T-helper 17 cell (primary cell): ENCODE measurements around the gene PPP1R12C. TPM values are rescaled to one million over a fixed set of nuclear protein-coding genes. Genes with fewer than 3 reads are reported as not detected.

Source experiments
- ATAC-seq: fragments of 150-1000 bp; cut with Tn5 transposase; 2 replicates; pipeline ENCODE4 v1.10.0; 2021; ENCODE audit warnings: mild to moderate bottlenecking, moderate library complexity
- DNase-seq, 3 donors: peaks; one replicate each; pipeline versions ENCODE4 v3.0.0 to v3.0.0-alpha.2; 2020 to 2021
- H3K9me3 ChIP-seq: one replicate; pipeline ENCODE4 v1.7.0; 2013; ENCODE audit warnings: low read length, mild to moderate bottlenecking; ENCODE audit not compliant: control insufficient read depth, poor library complexity, severe bottlenecking
- H3K27ac Mint-ChIP-seq: one replicate; pipeline ENCODE4 v1.8.0; 2022; ENCODE audit warnings: mild to moderate bottlenecking, moderate library complexity, mixed read lengths
- H3K27me3 Mint-ChIP-seq: one replicate; pipeline ENCODE4 v1.8.0; 2022; ENCODE audit warnings: mixed read lengths
- H3K36me3 Mint-ChIP-seq: one replicate; pipeline ENCODE4 v1.8.0; 2022; ENCODE audit warnings: low read depth, mixed read lengths
- H3K4me1 Mint-ChIP-seq: one replicate; pipeline ENCODE4 v1.8.0; 2022; ENCODE audit warnings: mild to moderate bottlenecking, mixed read lengths
- H3K4me3 Mint-ChIP-seq: one replicate; pipeline ENCODE4 v1.8.0; 2022; ENCODE audit warnings: mild to moderate bottlenecking, moderate library complexity, mixed read lengths
- total RNA-seq, 4 donors: library from RNA in 2 of 4; stranded (reverse) in 2 of 4; gene quantifications; one replicate each; pipeline ENCODE4 v1.2.3 and lab custom pipeline; 2022 to 2026

Gene PPP1R12C
- total RNA-seq, 2 donors from 2014 or later = 133 to 173 TPM

DNA sequence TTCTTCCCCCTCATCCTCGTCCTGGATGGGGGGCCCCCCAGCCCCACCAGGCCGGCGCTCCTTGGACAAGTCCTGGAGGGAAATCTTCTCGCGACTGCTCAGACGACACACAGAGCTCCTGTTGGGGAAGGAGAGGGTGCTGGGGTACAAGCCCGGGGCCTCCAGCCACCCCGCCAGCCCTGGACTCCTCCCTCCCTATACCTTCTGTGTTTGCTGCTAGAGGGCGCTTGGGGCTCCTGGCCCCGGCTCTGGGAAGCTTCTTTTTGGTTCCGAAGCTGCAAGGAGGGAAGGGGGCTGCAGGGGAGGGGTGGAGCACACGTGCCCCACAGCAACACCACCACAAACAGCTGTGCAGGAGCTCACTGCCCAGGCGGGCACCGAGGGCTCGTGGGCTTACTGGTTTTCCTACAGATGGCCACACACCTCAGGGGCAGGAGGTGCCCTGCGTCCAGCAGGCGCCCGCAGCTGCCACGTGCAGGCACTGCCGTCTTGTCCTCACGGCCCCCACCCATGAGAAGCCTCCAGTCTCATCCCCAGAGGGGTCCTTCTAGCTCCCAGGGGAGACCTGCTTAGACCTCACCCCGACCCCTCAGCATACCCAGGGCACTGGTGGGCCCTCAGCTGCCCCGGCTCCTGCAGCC is 21.3 kb downstream of the PPP1R12C start:
- H3K4me1 Mint-ChIP-seq = peaks cover 4% of the 10 kb centered on the region
- no peaks in the 10 kb centered on the region for H3K27me3 Mint-ChIP-seq
- H3K36me3 Mint-ChIP-seq = no peaks in the 10 kb centered on the region
- DNase-seq (no peak), ATAC-seq (no peak)
- no peaks in the 10 kb centered on the region for H3K9me3 ChIP-seq
- peak overlapping the region; percentile 16 for H3K27ac Mint-ChIP-seq
- H3K4me3 Mint-ChIP-seq = no peak overlapping the region

GRCh38 chr19:55095260-55096060 is 22.0 kb downstream of the PPP1R12C start:
- H3K9me3 ChIP-seq = no peaks in the 10 kb centered on the region
- Mint-ChIP-seq H3K27me3 (no peaks in the 10 kb centered on the region), H3K4me3 (no peak overlapping the region)

DNA sequence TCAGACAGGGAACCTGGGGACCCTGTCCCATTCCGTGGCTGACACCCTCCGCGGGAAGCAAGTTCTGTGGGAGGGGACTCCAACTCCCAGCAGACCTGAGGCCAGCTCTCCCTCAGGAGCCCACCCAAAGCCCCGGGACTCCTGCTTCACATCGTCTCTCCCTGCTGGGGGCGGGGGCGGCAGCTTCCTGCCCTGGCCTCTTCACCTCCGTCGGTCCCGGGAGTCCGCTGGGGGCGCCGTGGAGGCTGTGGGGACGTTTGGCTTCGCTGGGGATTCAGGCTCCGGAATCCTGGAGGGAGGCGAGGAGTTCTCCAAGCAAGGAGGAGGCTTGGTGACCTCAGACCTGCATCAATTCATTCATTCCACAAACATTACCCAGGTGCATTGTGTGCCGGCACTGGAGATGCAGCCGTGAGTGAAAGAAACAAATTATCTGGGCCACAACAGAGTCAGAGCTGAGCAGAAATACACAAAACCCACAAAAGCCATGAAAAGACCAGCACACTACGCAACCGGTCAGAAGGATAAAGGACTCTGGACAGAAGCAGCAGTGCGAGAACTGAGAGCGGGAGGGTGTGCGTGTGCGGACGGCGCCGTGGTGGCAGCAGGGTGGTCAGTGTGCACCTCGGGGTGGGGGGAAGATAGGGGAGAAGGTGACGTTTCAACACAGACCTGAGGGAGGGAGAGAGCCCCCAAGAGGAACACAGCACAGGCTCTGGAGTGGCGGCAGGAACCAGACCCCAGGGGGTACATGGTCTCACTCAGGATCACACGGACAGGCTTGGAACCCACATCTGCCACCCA is 22.8 kb downstream of the PPP1R12C start:
- no peaks in the 10 kb centered on the region for H3K9me3 ChIP-seq
- Mint-ChIP-seq H3K4me3 (no peak overlapping the region), H3K27me3 (peaks cover 3% of the 10 kb centered on the region), H3K36me3 (peaks cover 3% of the 10 kb centered on the region), H3K4me1 (peaks cover 5% of the 10 kb centered on the region), H3K27ac (peak overlapping the region; percentile 16)
- ATAC-seq = no peak
- DNase-seq = no peak

More at GRCh38 chr19:55095260-55096060, 22.0 kb downstream of the PPP1R12C start:
- ATAC-seq (no peak), DNase-seq (no peak)
- Mint-ChIP-seq H3K27ac (peak overlapping the region; percentile 16), H3K4me1 (peaks cover 4% of the 10 kb centered on the region), H3K36me3 (no peaks in the 10 kb centered on the region)

DNA sequence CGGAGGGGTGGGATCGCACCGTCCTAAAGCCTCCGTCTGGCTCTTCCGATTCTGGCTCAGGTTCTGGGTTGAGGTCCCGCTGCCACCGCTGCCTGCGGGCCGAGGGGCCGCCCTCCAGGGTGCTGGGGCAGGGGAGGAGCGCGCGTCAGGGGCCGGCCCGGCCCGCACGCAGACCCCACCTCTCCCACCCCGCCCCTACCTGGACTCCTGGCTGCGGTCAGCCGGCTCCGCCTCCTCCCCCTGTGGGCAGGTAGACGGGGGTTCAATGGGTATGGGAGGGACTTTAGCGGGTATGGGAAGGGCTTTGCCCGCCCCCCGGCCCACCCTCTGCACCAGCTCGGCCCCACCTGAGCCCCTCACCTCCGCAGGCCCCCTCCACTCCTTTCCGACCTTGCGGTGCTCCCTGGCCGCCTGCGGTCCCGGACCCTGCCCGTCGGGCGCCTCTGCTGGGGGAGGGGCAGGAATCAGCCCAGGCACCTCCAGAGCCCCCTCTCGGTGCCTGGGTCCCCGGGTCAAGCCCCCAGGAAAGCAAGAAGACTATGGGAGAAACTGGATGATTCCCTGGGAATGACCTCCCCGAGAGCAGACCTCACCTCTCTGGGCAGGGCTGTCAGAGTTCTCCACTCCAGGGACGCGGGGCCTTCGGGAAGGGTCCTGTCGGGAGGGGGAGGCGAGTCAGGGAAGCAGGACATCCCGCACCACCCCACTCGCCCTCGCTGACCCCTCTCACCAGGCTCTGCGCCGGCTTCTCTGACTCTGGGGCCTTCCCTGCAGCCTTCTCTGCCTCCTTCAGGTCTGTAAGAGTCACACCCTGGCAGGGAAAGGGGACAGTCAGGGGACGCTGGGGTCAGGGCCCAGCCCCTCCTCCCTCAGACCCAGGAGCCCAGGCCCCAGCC is 24.8 kb downstream of the PPP1R12C start:
- no peaks in the 10 kb centered on the region for H3K9me3 ChIP-seq
- Mint-ChIP-seq H3K27me3 (peaks cover 22% of the 10 kb centered on the region), H3K4me3 (no peak overlapping the region), H3K4me1 (peaks cover 20% of the 10 kb centered on the region), H3K27ac (no peak overlapping the region), H3K36me3 (peaks cover 17% of the 10 kb centered on the region)
- ATAC-seq = no peak
- DNase-seq = no peak

- Mint-ChIP-seq H3K27me3 (peaks cover 29% of the 10 kb centered on the region), H3K4me1 (peaks cover 25% of the 10 kb centered on the region), H3K36me3 (peaks cover 17% of the 10 kb centered on the region), H3K27ac (no peak overlapping the region), H3K4me3 (no peak overlapping the region)
- H3K9me3 ChIP-seq = no peaks in the 10 kb centered on the region
- ATAC-seq (no peak), DNase-seq (no peak)
Observed at GRCh38 chr19:55091955-55092354, 25.5 kb downstream of the PPP1R12C start.

- Mint-ChIP-seq H3K27me3 (peaks cover 29% of the 10 kb centered on the region), H3K4me3 (no peak overlapping the region), H3K27ac (no peak overlapping the region), H3K4me1 (peaks cover 25% of the 10 kb centered on the region), H3K36me3 (peaks cover 17% of the 10 kb centered on the region)
- DNase-seq (no peak), ATAC-seq (no peak)
- H3K9me3 ChIP-seq = no peaks in the 10 kb centered on the region
Observed at GRCh38 chr19:55091126-55091910, 26.1 kb downstream of the PPP1R12C start.

GRCh38 chr19:55090564-55090963 is 26.9 kb downstream of the PPP1R12C start:
- Mint-ChIP-seq H3K27ac (no peak overlapping the region), H3K4me3 (peak overlapping the region; percentile 28), H3K4me1 (peaks cover 25% of the 10 kb centered on the region), H3K27me3 (peaks cover 33% of the 10 kb centered on the region), H3K36me3 (peaks cover 17% of the 10 kb centered on the region)
- ATAC-seq = no peak
- H3K9me3 ChIP-seq = no peaks in the 10 kb centered on the region
- DNase-seq = no peak

GRCh38 chr19:55089342-55089944 is 28.0 kb downstream of the PPP1R12C start:
- H3K9me3 ChIP-seq = no peaks in the 10 kb centered on the region
- ATAC-seq = no peak
- Mint-ChIP-seq H3K27ac (peak overlapping the region; percentile 80), H3K4me1 (peaks cover 23% of the 10 kb centered on the region), H3K36me3 (peaks cover 17% of the 10 kb centered on the region), H3K4me3 (peak overlapping the region; percentile 36), H3K27me3 (peaks cover 33% of the 10 kb centered on the region)
- DNase-seq = no peak

DNA sequence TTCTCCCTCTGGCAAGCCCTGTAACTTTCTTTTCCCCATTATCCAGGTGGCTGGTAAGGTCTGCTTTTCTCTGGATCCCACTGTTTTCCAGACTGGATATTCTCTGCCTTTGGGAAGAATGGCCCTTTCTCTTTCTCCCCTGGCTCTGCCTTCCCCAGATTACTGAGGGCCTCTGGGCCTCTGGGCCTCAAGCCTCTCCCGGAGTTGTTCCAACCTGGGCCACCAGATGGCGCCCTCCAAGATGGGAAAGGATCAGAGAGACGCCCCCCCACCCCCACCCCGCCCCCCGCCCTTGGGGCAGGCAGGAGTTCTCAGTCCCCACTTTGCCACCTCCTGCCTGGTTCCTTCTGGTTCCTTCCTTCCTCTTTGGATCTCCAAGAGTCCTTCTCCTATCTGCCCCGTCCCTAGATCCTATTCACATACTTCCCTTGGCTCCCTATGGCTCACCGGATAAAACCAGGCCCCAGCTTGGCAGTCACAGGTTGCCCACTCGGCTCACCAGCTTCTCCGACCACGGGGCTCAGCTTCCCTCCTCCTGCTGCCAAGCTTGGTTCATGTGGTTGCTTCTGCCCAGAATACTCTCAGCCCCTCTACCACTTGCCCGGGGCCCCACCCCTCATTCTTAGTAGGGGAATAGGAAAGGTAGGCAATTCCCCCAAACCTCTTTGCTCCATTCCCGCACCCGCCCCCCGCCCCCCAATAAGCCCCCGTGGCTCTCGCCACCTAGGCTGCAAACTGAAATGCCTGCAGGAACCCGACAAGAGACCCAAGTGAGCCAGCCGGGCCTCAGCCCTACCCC is 28.7 kb downstream of the PPP1R12C start:
- peak; percentile 55 for ATAC-seq
- no peaks in the 10 kb centered on the region for H3K9me3 ChIP-seq
- DNase-seq = peak; percentile 60 to 77 (median 64)
- Mint-ChIP-seq H3K4me3 (peak overlapping the region; percentile 87), H3K4me1 (peaks cover 27% of the 10 kb centered on the region), H3K27ac (peak overlapping the region; percentile 80), H3K27me3 (peaks cover 40% of the 10 kb centered on the region), H3K36me3 (peaks cover 19% of the 10 kb centered on the region)

GRCh38 chr19:55088021-55088451 is 29.4 kb downstream of the PPP1R12C start:
- H3K27ac Mint-ChIP-seq = peak overlapping the region; percentile 80
- H3K4me3 Mint-ChIP-seq = peak overlapping the region; percentile 87
- peaks cover 27% of the 10 kb centered on the region for H3K4me1 Mint-ChIP-seq
- no peaks in the 10 kb centered on the region for H3K9me3 ChIP-seq
- peaks cover 19% of the 10 kb centered on the region for H3K36me3 Mint-ChIP-seq
- peaks cover 41% of the 10 kb centered on the region for H3K27me3 Mint-ChIP-seq
- DNase-seq = no peak
- ATAC-seq = no peak

DNA sequence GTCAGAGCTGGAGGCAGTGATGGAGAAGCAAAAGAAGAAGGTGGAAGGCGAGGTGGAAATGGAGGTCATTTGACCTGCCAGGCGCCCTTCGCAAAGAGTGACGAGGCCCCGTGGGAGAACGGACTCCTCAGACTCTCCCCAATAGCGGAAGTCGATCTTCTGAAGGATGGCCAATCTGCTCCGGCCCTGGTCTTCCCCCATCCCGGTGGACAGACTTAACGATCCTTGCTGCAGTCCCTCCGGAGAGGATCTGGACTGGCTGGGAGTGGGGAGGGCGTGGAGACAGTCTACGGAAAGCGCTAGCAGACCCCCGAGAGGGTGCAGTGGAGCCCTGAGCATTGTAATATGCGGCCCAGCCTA is 29.9 kb downstream of the PPP1R12C start:
- Mint-ChIP-seq H3K4me3 (peak overlapping the region; percentile 86), H3K36me3 (peaks cover 19% of the 10 kb centered on the region), H3K27me3 (peaks cover 41% of the 10 kb centered on the region), H3K4me1 (peaks cover 28% of the 10 kb centered on the region), H3K27ac (no peak overlapping the region)
- no peaks in the 10 kb centered on the region for H3K9me3 ChIP-seq
- no peak for ATAC-seq
- DNase-seq = no peak
